SK-N-SH (cell line): ENCODE measurements around the gene DEPDC4. TPM values are rescaled to one million over a fixed set of nuclear protein-coding genes. Genes with fewer than 3 reads are reported as not detected.

Experiments
- CTCF ChIA-PET: fragments of 300-600, 350-600 bp; formaldehyde crosslinking; extraction: SDS; loops from one replicate; lab custom pipeline; 2021; lab: Yijun Ruan, JAX
- POLR2A ChIA-PET: fragments of 350-600 bp; sonication (Branson Sonifier 250); formaldehyde crosslinking; extraction: SDS; loops from one replicate; lab custom pipeline; 2020; ENCODE audit warnings: antibody characterized with exemption, inconsistent platforms; lab: Yijun Ruan, JAX
- DNase-seq: peaks from one replicate; pipeline ENCODE4 v3.0.0; 2012
- H2AFZ ChIP-seq: fragments of 200-600 bp; sonication (generic); 2 replicates; pipeline ENCODE4 v1.8.1; 2016; ENCODE audit warnings: antibody characterized with exemption, mild to moderate bottlenecking, low read depth
- H3F3A ChIP-seq: fragments of 200-600 bp; sonication (generic); replicated peaks from 2 replicates; pipeline ENCODE3; 2016; ENCODE audit warnings: antibody characterized with exemption, mild to moderate bottlenecking; ENCODE audit not compliant: insufficient read depth
- H3K27ac ChIP-seq, 2 experiments: fragments of 200-500 bp in 1 of 2; fragments of 200-600 bp in 1 of 2; sonication (Bioruptor generic) in 1 of 2; sonication (generic), shearing (Covaris generic) in 1 of 2; 2 replicates each; pipeline versions ENCODE4 v1.5.1 to v1.6.1; 2014 to 2016; ENCODE audit warnings: low read depth in 2 of 2, inconsistent platforms in 1 of 2, low read length in 1 of 2, mild to moderate bottlenecking in 1 of 2, mixed read lengths in 1 of 2
- H3K27me3 ChIP-seq: fragments of 200-600 bp; sonication (generic), shearing (Covaris generic); 2 replicates; pipeline ENCODE4 v1.6.1; 2016; ENCODE audit warnings: mixed run types; ENCODE audit not compliant: insufficient read depth
- H3K36me3 ChIP-seq, 2 experiments: fragments of 200-500 bp in 1 of 2; fragments of 200-600 bp in 1 of 2; sonication (Bioruptor generic) in 1 of 2; sonication (generic) in 1 of 2; replicated peaks in 1 of 2; 2 replicates each; pipeline versions ENCODE3 to v1.5.1; 2014 to 2016; ENCODE audit warnings: low read length in 1 of 2, mild to moderate bottlenecking in 1 of 2; ENCODE audit not compliant: insufficient read depth in 2 of 2, control insufficient read depth in 1 of 2
- H3K4me1 ChIP-seq, 2 experiments: fragments of 200-500 bp in 1 of 2; fragments of 200-600 bp in 1 of 2; sonication (Bioruptor generic) in 1 of 2; sonication (generic), shearing (Covaris generic) in 1 of 2; 2 replicates each; pipeline versions ENCODE4 v1.5.1 to v1.6.1; 2014 to 2016; ENCODE audit warnings: low read depth in 1 of 2, low read length in 1 of 2, mixed run types in 1 of 2; ENCODE audit not compliant: insufficient read depth in 2 of 2, control insufficient read depth in 1 of 2
- H3K4me2 ChIP-seq: fragments of 200-600 bp; sonication (generic), shearing (Covaris generic); 2 replicates; pipeline ENCODE4 v1.6.1; 2017; ENCODE audit warnings: mixed run types
- H3K4me3 ChIP-seq, 2 experiments: fragments of 200-500 bp in 1 of 2; fragments of 200-600 bp in 1 of 2; sonication (Bioruptor generic) in 1 of 2; sonication (generic), shearing (Covaris generic) in 1 of 2; 2 replicates each; pipeline versions ENCODE4 v1.5.1 to v1.8.1; 2014 to 2016; ENCODE audit warnings: low read depth in 2 of 2, inconsistent platforms in 1 of 2, low read length in 1 of 2, mild to moderate bottlenecking in 1 of 2, mixed read lengths in 1 of 2, moderate library complexity in 1 of 2
- H3K79me2 ChIP-seq: fragments of 200-600 bp; sonication (generic); 2 replicates; pipeline ENCODE4 v1.8.1; 2017; ENCODE audit warnings: mild to moderate bottlenecking; ENCODE audit not compliant: insufficient read depth
- H3K9ac ChIP-seq: fragments of 200-600 bp; sonication (generic); 2 replicates; pipeline ENCODE4 v1.6.1; 2017; ENCODE audit warnings: mixed run types
- H3K9me2 ChIP-seq: fragments of 200-600 bp; sonication (generic); 2 replicates; pipeline ENCODE4 v1.6.1; 2017; ENCODE audit warnings: mixed run types
- H3K9me3 ChIP-seq: fragments of 200-600 bp; sonication (generic); 2 replicates; pipeline ENCODE4 v1.6.1; 2017; ENCODE audit warnings: mixed run types, mild to moderate bottlenecking, moderate library complexity
- H4K20me1 ChIP-seq: fragments of 200-600 bp; sonication (generic); 2 replicates; pipeline ENCODE4 v1.6.1; 2017; ENCODE audit warnings: mild to moderate bottlenecking, mixed run types; ENCODE audit not compliant: insufficient read depth
- EP300 ChIP-seq, 2 experiments: IDR thresholded peaks; 2 replicates each; pipeline versions ENCODE4 v1.4.0 to v1.6.1; 2012; ENCODE audit warnings: borderline replicate concordance in 1 of 2, low read depth in 1 of 2, low read length in 1 of 2
- FOSL2 ChIP-seq: IDR thresholded peaks from 2 replicates; pipeline ENCODE4 v1.4.0; 2012; ENCODE audit warnings: low read depth, mild to moderate bottlenecking, moderate library complexity, borderline replicate concordance
- FOXJ3 ChIP-seq: sonication (generic); formaldehyde crosslinking; IDR thresholded peaks from 2 replicates; pipeline ENCODE4 v1.5.1; 2020; ENCODE audit warnings: mild to moderate bottlenecking, missing genetic modification reagents
- GATA2 ChIP-seq: sonication (generic); formaldehyde crosslinking; IDR thresholded peaks from 2 replicates; pipeline ENCODE4 v1.5.0; 2020; ENCODE audit warnings: mild to moderate bottlenecking, missing genetic modification reagents
- JUND ChIP-seq: IDR thresholded peaks from 2 replicates; pipeline ENCODE4 v1.4.0; 2012
- MEF2A ChIP-seq: IDR thresholded peaks from 2 replicates; pipeline ENCODE4 v1.4.0; 2012; ENCODE audit warnings: low read depth, borderline replicate concordance
- MXI1 ChIP-seq: IDR thresholded peaks from 2 replicates; pipeline ENCODE4 v1.6.1; 2012; ENCODE audit warnings: mild to moderate bottlenecking, low read depth, low read length, improper control_type of control experiment
- NFIC ChIP-seq: IDR thresholded peaks from 2 replicates; pipeline ENCODE4 v1.4.0; 2012; ENCODE audit warnings: borderline replicate concordance
- NRF1 ChIP-seq: IDR thresholded peaks from 2 replicates; pipeline ENCODE4 v1.6.1; 2012; ENCODE audit warnings: low read depth, mild to moderate bottlenecking, low read length
- POLR2AphosphoS5 ChIP-seq: IDR thresholded peaks from 2 replicates; pipeline ENCODE4 v1.6.1; 2012; ENCODE audit warnings: low read depth, low read length
- RAD21 ChIP-seq: IDR thresholded peaks from 2 replicates; pipeline ENCODE4 v1.6.1; 2012; ENCODE audit warnings: mild to moderate bottlenecking, low read length
- RCOR1 ChIP-seq: fragments of 150-350 bp; IDR thresholded peaks from 2 replicates; pipeline ENCODE4 v1.6.1; 2017; ENCODE audit warnings: antibody characterized with exemption, low read length
- RFX5 ChIP-seq: IDR thresholded peaks from 2 replicates; pipeline ENCODE4 v1.6.1; 2012; ENCODE audit warnings: mild to moderate bottlenecking, improper control_type of control experiment, low read length
- SMC3 ChIP-seq: IDR thresholded peaks from 2 replicates; pipeline ENCODE4 v1.6.1; 2012; ENCODE audit warnings: low read depth, low read length, improper control_type of control experiment
- TCF12 ChIP-seq: IDR thresholded peaks from 2 replicates; pipeline ENCODE4 v1.4.0; 2012
- YY1 ChIP-seq: IDR thresholded peaks from 2 replicates; pipeline ENCODE4 v1.4.0; 2012; ENCODE audit warnings: low read depth, mild to moderate bottlenecking
- WGBS: methylation state at CpG from one replicate; pipeline ENCODE4 v1.1.6; 2017; ENCODE audit warnings: low lambda C conversion rate; 5-methylcytosine and 5-hydroxymethylcytosine counted together
- polyA plus RNA-seq, 3 experiments: library from polyadenylated mRNA; depleted of rRNA; stranded (reverse); fragments of >200 nt; gene quantifications; 2 replicates each; pipeline ENCODE4 v1.2.3, GENCODE V29; 2012
- TF ChIP-seq, protein P1 (sequence below): IDR thresholded peaks from 2 replicates; pipeline ENCODE4; 2012
- TF ChIP-seq, protein P2 (sequence below): fragments of 150-350 bp; IDR thresholded peaks from 2 replicates; pipeline ENCODE4 v1.6.1; 2017; ENCODE audit warnings: antibody characterized with exemption, low read length, low read depth, borderline replicate concordance
- TF ChIP-seq, protein P3 (sequence below): fragments of 200-600 bp; sonication (generic); IDR thresholded peaks from 2 replicates; pipeline ENCODE4 v1.6.1; 2017; ENCODE audit warnings: antibody characterized with exemption, mild to moderate bottlenecking, moderate library complexity
- TF ChIP-seq, protein P4 (sequence below): IDR thresholded peaks from 2 replicates; pipeline ENCODE4 v1.4.0; 2012; ENCODE audit warnings: low read depth

Gene DEPDC4
- polyA plus RNA-seq, 1 of the 3 experiments (the other 2 are of a cell fraction): 0.76 TPM

DNA sequence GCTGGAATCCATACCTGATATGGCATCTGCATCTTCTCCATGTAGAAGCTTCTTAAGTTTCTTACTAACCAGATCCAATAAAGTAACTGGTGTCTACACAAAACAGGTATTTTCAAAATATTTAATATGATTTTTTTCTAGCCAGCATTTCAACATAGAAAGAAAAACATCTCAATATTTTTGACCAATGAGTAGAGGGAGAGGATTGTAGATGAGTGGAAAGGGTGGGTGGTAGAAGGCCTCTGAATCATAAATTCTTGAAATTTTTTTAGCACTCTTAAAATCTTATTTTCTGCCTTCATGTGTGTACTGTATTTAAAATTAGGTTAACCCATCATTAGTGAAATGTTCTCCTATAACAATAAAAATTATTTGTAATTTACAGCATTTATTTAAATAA, 18.0 kb downstream of the DEPDC4 start:
- Histone ChIP-seq H3K36me3 (no peaks in the 10 kb centered on the region), H3K4me2 (no peak overlapping the region), H3K9me2 (no peaks in the 10 kb centered on the region), H3F3A (no peaks in the 10 kb centered on the region), H2AFZ (peak overlapping the region; percentile 60; the same call in 1 of the 2 replicates), H3K9me3 (no peaks in the 10 kb centered on the region), H3K79me2 (no peaks in the 10 kb centered on the region), H3K4me3 (no peak overlapping the region), H3K9ac (no peak overlapping the region), H3K27ac (no peak overlapping the region), H4K20me1 (no peaks in the 10 kb centered on the region), H3K4me1 (no peaks in the 10 kb centered on the region), H3K27me3 (no peaks in the 10 kb centered on the region)
- DNase-seq: no peak
- ChIA-PET POLR2A (no interaction called here), CTCF (no interaction called here)
- no peak for TF ChIP-seq FOXJ3
- TF ChIP-seq, protein P1, sequence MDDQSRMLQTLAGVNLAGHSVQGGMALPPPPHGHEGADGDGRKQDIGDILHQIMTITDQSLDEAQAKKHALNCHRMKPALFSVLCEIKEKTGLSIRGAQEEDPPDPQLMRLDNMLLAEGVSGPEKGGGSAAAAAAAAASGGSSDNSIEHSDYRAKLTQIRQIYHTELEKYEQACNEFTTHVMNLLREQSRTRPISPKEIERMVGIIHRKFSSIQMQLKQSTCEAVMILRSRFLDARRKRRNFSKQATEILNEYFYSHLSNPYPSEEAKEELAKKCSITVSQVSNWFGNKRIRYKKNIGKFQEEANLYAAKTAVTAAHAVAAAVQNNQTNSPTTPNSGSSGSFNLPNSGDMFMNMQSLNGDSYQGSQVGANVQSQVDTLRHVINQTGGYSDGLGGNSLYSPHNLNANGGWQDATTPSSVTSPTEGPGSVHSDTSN: no peak

DNA sequence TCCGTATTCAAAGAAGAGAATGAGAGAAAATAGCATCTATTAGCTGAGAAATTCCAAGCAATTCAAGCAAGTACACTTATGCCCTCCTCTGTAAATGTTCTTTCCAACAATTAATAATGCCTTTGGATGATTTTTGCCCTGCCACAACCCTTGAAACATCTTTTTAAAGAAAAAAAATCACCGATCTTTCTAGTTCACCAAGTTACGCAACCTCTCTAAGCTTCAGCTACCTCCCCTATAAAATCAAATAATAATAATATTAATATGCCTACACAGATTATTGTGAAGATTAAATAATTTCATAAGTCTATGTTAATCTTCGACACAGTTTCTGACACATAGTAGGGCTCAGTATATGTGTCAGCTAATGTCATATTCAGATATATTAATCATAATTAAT, 19.1 kb downstream of the DEPDC4 start:
- Histone ChIP-seq H3K27me3 (no peaks in the 10 kb centered on the region), H2AFZ (no peak overlapping the region), H3K4me2 (no peak overlapping the region), H3K27ac (no peak overlapping the region), H3K79me2 (no peaks in the 10 kb centered on the region), H3K36me3 (no peaks in the 10 kb centered on the region), H3K4me3 (no peak overlapping the region), H3K9me3 (no peaks in the 10 kb centered on the region), H4K20me1 (no peaks in the 10 kb centered on the region), H3F3A (no peaks in the 10 kb centered on the region), H3K9me2 (no peaks in the 10 kb centered on the region), H3K4me1 (no peaks in the 10 kb centered on the region), H3K9ac (no peak overlapping the region)
- no peak for DNase-seq
- 97% methylated on average over 4 of the region's 4 CpGs for WGBS
- TF ChIP-seq YY1 (no peak), EP300 (IDR thresholded peaks at IDR 0.05; ENCODE audit: borderline replicate concordance in 1 of 2, low read depth in 1 of 2, low read length in 1 of 2) (no peak), MXI1 (no peak), FOSL2 (no peak), GATA2 (CRISPR knock-in tag) (no peak), RFX5 (no peak), JUND (no peak), RCOR1 (no peak), SMC3 (no peak), RAD21 (no peak), NFIC (no peak), POLR2AphosphoS5 (no peak), TCF12 (no peak), MEF2A (no peak), NRF1 (no peak)
- TF ChIP-seq, protein P2, sequence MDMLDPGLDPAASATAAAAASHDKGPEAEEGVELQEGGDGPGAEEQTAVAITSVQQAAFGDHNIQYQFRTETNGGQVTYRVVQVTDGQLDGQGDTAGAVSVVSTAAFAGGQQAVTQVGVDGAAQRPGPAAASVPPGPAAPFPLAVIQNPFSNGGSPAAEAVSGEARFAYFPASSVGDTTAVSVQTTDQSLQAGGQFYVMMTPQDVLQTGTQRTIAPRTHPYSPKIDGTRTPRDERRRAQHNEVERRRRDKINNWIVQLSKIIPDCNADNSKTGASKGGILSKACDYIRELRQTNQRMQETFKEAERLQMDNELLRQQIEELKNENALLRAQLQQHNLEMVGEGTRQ: no peak
- TF ChIP-seq, protein P3, sequence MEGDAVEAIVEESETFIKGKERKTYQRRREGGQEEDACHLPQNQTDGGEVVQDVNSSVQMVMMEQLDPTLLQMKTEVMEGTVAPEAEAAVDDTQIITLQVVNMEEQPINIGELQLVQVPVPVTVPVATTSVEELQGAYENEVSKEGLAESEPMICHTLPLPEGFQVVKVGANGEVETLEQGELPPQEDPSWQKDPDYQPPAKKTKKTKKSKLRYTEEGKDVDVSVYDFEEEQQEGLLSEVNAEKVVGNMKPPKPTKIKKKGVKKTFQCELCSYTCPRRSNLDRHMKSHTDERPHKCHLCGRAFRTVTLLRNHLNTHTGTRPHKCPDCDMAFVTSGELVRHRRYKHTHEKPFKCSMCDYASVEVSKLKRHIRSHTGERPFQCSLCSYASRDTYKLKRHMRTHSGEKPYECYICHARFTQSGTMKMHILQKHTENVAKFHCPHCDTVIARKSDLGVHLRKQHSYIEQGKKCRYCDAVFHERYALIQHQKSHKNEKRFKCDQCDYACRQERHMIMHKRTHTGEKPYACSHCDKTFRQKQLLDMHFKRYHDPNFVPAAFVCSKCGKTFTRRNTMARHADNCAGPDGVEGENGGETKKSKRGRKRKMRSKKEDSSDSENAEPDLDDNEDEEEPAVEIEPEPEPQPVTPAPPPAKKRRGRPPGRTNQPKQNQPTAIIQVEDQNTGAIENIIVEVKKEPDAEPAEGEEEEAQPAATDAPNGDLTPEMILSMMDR: no peak
- TF ChIP-seq, protein P4, sequence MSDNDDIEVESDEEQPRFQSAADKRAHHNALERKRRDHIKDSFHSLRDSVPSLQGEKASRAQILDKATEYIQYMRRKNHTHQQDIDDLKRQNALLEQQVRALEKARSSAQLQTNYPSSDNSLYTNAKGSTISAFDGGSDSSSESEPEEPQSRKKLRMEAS: no peak
- TF ChIP-seq, protein P1: no peak
- ChIA-PET CTCF (no interaction called here), POLR2A (no interaction called here)
